Amniotic stem cell (primary cell): Measurements from ENCODE around the gene IQCK.
A peak's percentile ranks its signal among the peaks of the same experiment; 100 is the strongest.
"Not testable (repeated sequence)": the region's sequence is repeated elsewhere in the genome, so short reads cannot be mapped to it uniquely, and the experiment has no call there.

Experiments used
- DNase-seq: peaks from one replicate; lab custom pipeline; 2025; lab: John Stamatoyannopoulos, UW

IQCK gene

GRCh38 chr16:19717741-19718623, at the start of gene IQCK, which contains the start of gene KNOP1:
Gene IQCK (plus strand): TSS chr16:19718271. CDS start chr16:19718307, 36 bp downstream.
Gene KNOP1 (minus strand): TSS chr16:19718227. CDS start chr16:19715035, 3,192 bp downstream.
- peak; percentile 59 for DNase-seq

GRCh38 chr16:19672378-19672777, 45.7 kb upstream of the IQCK start:
- DNase-seq = no peak

- DNase-seq = no peak
Measured at GRCh38 chr16:19674485-19674884, 43.6 kb upstream of the IQCK start.

- DNase-seq = no peak
Measured at GRCh38 chr16:19677402-19677801, 40.7 kb upstream of the IQCK start.

- no peak for DNase-seq
Measured at GRCh38 chr16:19678804-19679203, 39.3 kb upstream of the IQCK start.

GRCh38 chr16:19679281-19679680, 38.8 kb upstream of the IQCK start:
- not testable (repeated sequence) for DNase-seq

GRCh38 chr16:19680881-19681340, 37.2 kb upstream of the IQCK start:
- DNase-seq = no peak

- DNase-seq = no peak
Measured at GRCh38 chr16:19681637-19682036, 36.4 kb upstream of the IQCK start.

- DNase-seq = no peak
Measured at GRCh38 chr16:19683453-19684236, 34.4 kb upstream of the IQCK start.

- no peak for DNase-seq
Measured at GRCh38 chr16:19685176-19685575, 32.9 kb upstream of the IQCK start.

- no peak for DNase-seq
Measured at GRCh38 chr16:19687279-19687678, 30.8 kb upstream of the IQCK start.

GRCh38 chr16:19688396-19689024, 29.6 kb upstream of the IQCK start:
- DNase-seq = no peak

- DNase-seq = no peak
Measured at GRCh38 chr16:19689342-19689741, 28.7 kb upstream of the IQCK start.

- no peak for DNase-seq
Measured at GRCh38 chr16:19690196-19690595, 27.9 kb upstream of the IQCK start.

- DNase-seq = no peak
Measured at GRCh38 chr16:19691161-19691711, 26.8 kb upstream of the IQCK start.

- DNase-seq = no peak
Measured at GRCh38 chr16:19694989-19695388, 23.1 kb upstream of the IQCK start.

GRCh38 chr16:19696328-19696727, 21.7 kb upstream of the IQCK start:
- DNase-seq = no peak

- DNase-seq = no peak
Measured at GRCh38 chr16:19696961-19697360, 21.1 kb upstream of the IQCK start.

- no peak for DNase-seq
Measured at GRCh38 chr16:19697756-19698318, 20.2 kb upstream of the IQCK start.

GRCh38 chr16:19698480-19699465, 19.3 kb upstream of the IQCK start:
- DNase-seq = no peak
